HG02943 (cell line): ENCODE results near the gene SBSN.
"Not testable (repeated sequence)": the region's sequence is repeated elsewhere in the genome, so short reads cannot be mapped to it uniquely, and the experiment has no call there.

ENCODE experiments used
- ATAC-seq: cut with Tn5 transposase; IDR thresholded peaks from one replicate; pipeline ENCODE4 v1.9.1; 2021; ENCODE audit warnings: mild to moderate bottlenecking, low read depth, moderate library complexity; ENCODE audit not compliant: unreplicated experiment

SBSN gene

GRCh38 chr19:35483089-35483488 is 45.0 kb downstream of the SBSN start:
- no peak for ATAC-seq

GRCh38 chr19:35478794-35479677 is 49.1 kb downstream of the SBSN start:
- no peak for ATAC-seq

GRCh38 chr19:35476149-35476548 is 52.0 kb downstream of the SBSN start:
- no peak for ATAC-seq

- ATAC-seq: not testable (repeated sequence)
These were observed 53.5 kb downstream of the SBSN start for GRCh38 chr19:35474594-35474993.

- ATAC-seq: no peak
These were observed 54.0 kb downstream of the SBSN start for GRCh38 chr19:35474104-35474503.
